IMR-90 (cell line): ENCODE measurements around the gene VOPP1. TPM values are rescaled to one million over a fixed set of nuclear protein-coding genes. Genes with fewer than 3 reads are reported as not detected.

Experiments
- ATAC-seq: fragments of 200-7000 bp; cut with Tn5 transposase; 2 replicates; pipeline ENCODE4 v1.9.1; 2020; ENCODE audit warnings: low read depth, mild to moderate bottlenecking, moderate library complexity
- BruUV-seq: library from RNA; stranded (reverse); fragments of 400-500 nt; replicated peaks from 2 replicates; lab custom pipeline; 2021; lab: Mats Ljungman, UMichigan
- CTCF ChIA-PET: fragments of 300-600 bp; formaldehyde crosslinking; extraction: SDS; loops from one replicate; lab custom pipeline; 2021; ENCODE audit warnings: antibody characterized with exemption; lab: Yijun Ruan, JAX
- POLR2A ChIA-PET: fragments of 300-600 bp; sonication (Branson Sonifier 250); formaldehyde crosslinking; loops from one replicate; lab custom pipeline; 2022; ENCODE audit warnings: antibody characterized with exemption; ENCODE audit not compliant: unreplicated experiment; lab: Charles Lee
- DNase-seq: peaks from one replicate; pipeline ENCODE4 v3.0.0; 2013
- H2AFZ ChIP-seq: replicated peaks from 2 replicates; pipeline ENCODE3; 2013; ENCODE audit warnings: low read length, mild to moderate bottlenecking; ENCODE audit not compliant: poor library complexity
- H2AK5ac ChIP-seq: 2 replicates; pipeline ENCODE4 v1.6.1; 2013; ENCODE audit warnings: low read depth, low read length, inconsistent platforms
- H2AK9ac ChIP-seq: replicated peaks from 2 replicates; pipeline ENCODE3; 2013; ENCODE audit warnings: mild to moderate bottlenecking, low read depth, low read length, moderate library complexity; ENCODE audit not compliant: poor library complexity
- H2BK120ac ChIP-seq: 2 replicates; pipeline ENCODE4 v1.6.1; 2013; ENCODE audit warnings: low read depth, low read length, inconsistent platforms
- H2BK15ac ChIP-seq: 3 replicates; pipeline ENCODE4 v1.6.1; 2013; ENCODE audit warnings: low read depth, low read length, inconsistent platforms
- H2BK20ac ChIP-seq: 2 replicates; pipeline ENCODE4 v1.6.1; 2013; ENCODE audit warnings: low read depth, mild to moderate bottlenecking, inconsistent platforms, low read length, moderate library complexity
- H2BK5ac ChIP-seq: 2 replicates; pipeline ENCODE4 v1.6.1; 2013; ENCODE audit warnings: mild to moderate bottlenecking, low read depth, low read length, inconsistent platforms; ENCODE audit not compliant: poor library complexity, severe bottlenecking
- H3K14ac ChIP-seq: replicated peaks from 2 replicates; pipeline ENCODE4 v1.6.1; 2013; ENCODE audit warnings: low read depth, low read length, inconsistent platforms
- H3K18ac ChIP-seq: 2 replicates; pipeline ENCODE4 v1.6.1; 2013; ENCODE audit warnings: low read depth, low read length, control low read depth
- H3K23ac ChIP-seq: 2 replicates; pipeline ENCODE4 v1.6.1; 2013; ENCODE audit warnings: low read depth, low read length, inconsistent platforms
- H3K27ac ChIP-seq: 2 replicates; pipeline ENCODE4 v1.5.1; 2013; ENCODE audit warnings: mild to moderate bottlenecking, control low read depth, low read length; ENCODE audit not compliant: insufficient read depth
- H3K27me3 ChIP-seq: 2 replicates; pipeline ENCODE4 v1.6.1; 2013; ENCODE audit warnings: low read length; ENCODE audit not compliant: control insufficient read depth, insufficient read depth
- H3K36me3 ChIP-seq: 2 replicates; pipeline ENCODE4 v1.6.1; 2013; ENCODE audit warnings: low read length, mixed read lengths; ENCODE audit not compliant: control insufficient read depth, insufficient read depth
- H3K4ac ChIP-seq: 2 replicates; pipeline ENCODE4 v1.6.1; 2013; ENCODE audit warnings: low read depth, low read length, inconsistent platforms
- H3K4me1 ChIP-seq: 2 replicates; pipeline ENCODE4 v1.6.1; 2013; ENCODE audit warnings: low read length, mixed read lengths; ENCODE audit not compliant: control insufficient read depth, insufficient read depth
- H3K4me2 ChIP-seq: 2 replicates; pipeline ENCODE4 v1.6.1; 2013; ENCODE audit warnings: low read depth, mild to moderate bottlenecking, control low read depth, low read length, moderate library complexity
- H3K4me3 ChIP-seq: 2 replicates; pipeline ENCODE4 v1.5.1; 2013; ENCODE audit warnings: low read depth, mild to moderate bottlenecking, control low read depth, low read length, moderate library complexity; ENCODE audit not compliant: insufficient read depth
- H3K56ac ChIP-seq: 2 replicates; pipeline ENCODE4 v1.6.1; 2013; ENCODE audit warnings: low read length, inconsistent platforms; ENCODE audit not compliant: insufficient read depth; ENCODE audit errors: extremely low read depth
- H3K79me1 ChIP-seq, 2 experiments: 2 replicates each; pipeline ENCODE4 v1.6.1; 2013; ENCODE audit warnings: low read length in 2 of 2, inconsistent platforms in 1 of 2, low read depth in 1 of 2
- H3K9ac ChIP-seq: 2 replicates; pipeline ENCODE4 v1.6.1; 2013; ENCODE audit warnings: low read depth, low read length, control low read depth
- H3K9me1 ChIP-seq: 2 replicates; pipeline ENCODE4 v1.6.1; 2013; ENCODE audit warnings: low read length, inconsistent platforms; ENCODE audit not compliant: insufficient read depth
- H3K9me3 ChIP-seq: 2 replicates; pipeline ENCODE4 v1.6.1; 2013; ENCODE audit warnings: low read length; ENCODE audit not compliant: control insufficient read depth, insufficient read depth
- H4K20me1 ChIP-seq: 2 replicates; pipeline ENCODE4 v1.6.1; 2013; ENCODE audit warnings: low read length, inconsistent platforms; ENCODE audit not compliant: insufficient read depth
- H4K5ac ChIP-seq: 2 replicates; pipeline ENCODE4 v1.6.1; 2013; ENCODE audit warnings: mild to moderate bottlenecking, low read depth, low read length, control low read depth
- H4K8ac ChIP-seq, 2 experiments: 2 replicates each; pipeline ENCODE4 v1.6.1; 2013; ENCODE audit warnings: low read depth in 2 of 2, low read length in 2 of 2, control low read depth in 1 of 2, inconsistent platforms in 1 of 2
- H4K91ac ChIP-seq: 2 replicates; pipeline ENCODE4 v1.6.1; 2013; ENCODE audit warnings: low read depth, low read length, inconsistent platforms; ENCODE audit not compliant: insufficient read depth
- BHLHE40 ChIP-seq: fragments of 150-350 bp; IDR thresholded peaks from 2 replicates; pipeline ENCODE4 v1.6.1; 2016; ENCODE audit warnings: mild to moderate bottlenecking, low read depth, low read length
- CEBPB ChIP-seq: IDR thresholded peaks from 2 replicates; pipeline ENCODE4 v1.6.1; 2012; ENCODE audit warnings: low read depth, low read length, improper control_type of control experiment
- ELK1 ChIP-seq: fragments of 150-350 bp; IDR thresholded peaks from 2 replicates; pipeline ENCODE4 v1.6.1; 2016; ENCODE audit warnings: low read depth, mild to moderate bottlenecking, low read length, moderate library complexity, borderline replicate concordance
- FOS ChIP-seq: fragments of 150-350 bp; IDR thresholded peaks from 2 replicates; pipeline ENCODE4 v1.6.1; 2016; ENCODE audit warnings: low read depth, low read length
- MAFK ChIP-seq: IDR thresholded peaks from 2 replicates; pipeline ENCODE4 v1.6.1; 2012; ENCODE audit warnings: low read depth, low read length, improper control_type of control experiment
- NFE2L2 ChIP-seq: fragments of 150-350 bp; IDR thresholded peaks from 2 replicates; pipeline ENCODE4 v1.6.1; 2016; ENCODE audit warnings: low read depth, mild to moderate bottlenecking, low read length
- POLR2A ChIP-seq: IDR thresholded peaks from 2 replicates; pipeline ENCODE4 v1.6.1; 2012; ENCODE audit warnings: mild to moderate bottlenecking, low read depth, low read length
- RAD21 ChIP-seq: IDR thresholded peaks from 2 replicates; pipeline ENCODE4 v1.6.1; 2012; ENCODE audit warnings: low read length, improper control_type of control experiment
- RFX5 ChIP-seq: IDR thresholded peaks from 2 replicates; pipeline ENCODE4 v1.8.0; 2012; ENCODE audit warnings: low read depth, mild to moderate bottlenecking, low read length, moderate library complexity
- WGBS, 2 experiments: methylation state at CpG; one replicate each; pipeline versions ENCODE4 v1.1.5 to v1.1.7; 2013; ENCODE audit warnings: missing lambda C conversion rate in 2 of 2; ENCODE audit not compliant: insufficient read length in 1 of 2; ENCODE audit errors: extremely low coverage in 2 of 2; 5-methylcytosine and 5-hydroxymethylcytosine counted together
- dilution Hi-C: fragments of 300-500 bp; cut with HindIII; formaldehyde crosslinking; loops from one replicate; pipeline ENCODE4 v1.14.3; 2018; ENCODE audit warnings: low sequenced_read_pairs; ENCODE audit not compliant: unreplicated experiment
- in situ Hi-C: fragments of 300-500 bp; cut with MboI; formaldehyde crosslinking; loops from 3 replicates; pipeline ENCODE4 v1.14.3; 2019; ENCODE audit warnings: low sequenced_read_pairs, inconsistent platforms, mixed read lengths
- intact Hi-C: fragments of 100-400 bp; cut with micrococcal nuclease; formaldehyde crosslinking; loops from 2 replicates; pipeline ENCODE4 v1.10.0; 2022
- polyA plus RNA-seq, 3 experiments: library from polyadenylated mRNA; depleted of rRNA; stranded (reverse); fragments of >200 nt; gene quantifications; 2 replicates each; pipeline ENCODE4 v1.2.3, GENCODE V29; 2012; ENCODE audit warnings: low replicate concordance in 1 of 3
- total RNA-seq: library from RNA; depleted of rRNA; stranded (reverse); fragments of >200 nt; gene quantifications from 2 replicates; pipeline ENCODE4 v1.2.3, GENCODE V29; 2012

The VOPP1 gene
- total and polyA plus RNA-seq, 2 of the 4 experiments (the other 2 are of a cell fraction): 60.2 to 94.5 TPM

- no peak overlapping the region for H3K27ac ChIP-seq
- in situ Hi-C loops: no loop called here
- peaks cover 32 to 84% of the 10 kb centered on the region in 2 experiments for H3K79me1 ChIP-seq
- H3K27me3 ChIP-seq: no peaks in the 10 kb centered on the region
- no peak overlapping the region for H4K8ac ChIP-seq
- CTCF ChIA-PET: no interaction called here
- H3K14ac ChIP-seq: no peak overlapping the region
- peaks cover 46% of the 10 kb centered on the region for H3K9me1 ChIP-seq
- H2AK9ac ChIP-seq: no peak overlapping the region
- BruUV-seq: no TSS peak
- ATAC-seq: peak; percentile 74
- H2AK5ac ChIP-seq: no peak overlapping the region; the same call in 1 of the 2 replicates
- H4K20me1 ChIP-seq: peaks cover 63% of the 10 kb centered on the region
- no peak overlapping the region for H4K5ac ChIP-seq
- intact Hi-C loops: no loop called here
- H3K4me1 ChIP-seq: peaks cover 26% of the 10 kb centered on the region
- dilution Hi-C loops: no loop called here
- peak overlapping the region; percentile 5 for H2BK20ac ChIP-seq
- peak overlapping the region; percentile 31; the same call in 1 of the 2 replicates for H2BK120ac ChIP-seq
- no peak overlapping the region for H3K56ac ChIP-seq
- H2AFZ ChIP-seq: no peak overlapping the region
- H3K4me3 ChIP-seq: no peak overlapping the region
- peak overlapping the region; percentile 60; the same call in 1 of the 2 replicates for H3K4me2 ChIP-seq
- POLR2A ChIA-PET: no interaction called here
- no peak overlapping the region for H3K23ac ChIP-seq
- no peak overlapping the region for H4K91ac ChIP-seq
- H2BK5ac ChIP-seq: peak overlapping the region; percentile 51
- no CpG with 5 or more reads among the region's 3 CpGs for WGBS, 2 experiments
- H3K4ac ChIP-seq: no peak overlapping the region
- peak; percentile 97 for DNase-seq
- H3K9me3 ChIP-seq: no peaks in the 10 kb centered on the region
- TF ChIP-seq NFE2L2: no peak
- TF ChIP-seq MAFK: no peak
- TF ChIP-seq ELK1: no peak
- peak; percentile 19; the same call in 1 of the 2 replicates for TF ChIP-seq BHLHE40
- no peak for TF ChIP-seq RFX5
- TF ChIP-seq CEBPB: peak; percentile 85
- peak; percentile 21; the same call in 1 of the 2 replicates for TF ChIP-seq RAD21
- peak; percentile 88 for TF ChIP-seq FOS
- TF ChIP-seq POLR2A: no peak
- H3K18ac ChIP-seq: peak overlapping the region; percentile 33; the same call in 1 of the 2 replicates
- H2BK15ac ChIP-seq: no peak overlapping the region
- H3K36me3 ChIP-seq: peaks cover 2% of the 10 kb centered on the region; the same call in 1 of the 2 replicates
- no peak overlapping the region for H3K9ac ChIP-seq
Observed at GRCh38 chr7:55538538-55538937, 33.8 kb downstream of the VOPP1 start.
